ENCODE measurements around the gene ADCY9.

ADCY9 gene

DNA sequence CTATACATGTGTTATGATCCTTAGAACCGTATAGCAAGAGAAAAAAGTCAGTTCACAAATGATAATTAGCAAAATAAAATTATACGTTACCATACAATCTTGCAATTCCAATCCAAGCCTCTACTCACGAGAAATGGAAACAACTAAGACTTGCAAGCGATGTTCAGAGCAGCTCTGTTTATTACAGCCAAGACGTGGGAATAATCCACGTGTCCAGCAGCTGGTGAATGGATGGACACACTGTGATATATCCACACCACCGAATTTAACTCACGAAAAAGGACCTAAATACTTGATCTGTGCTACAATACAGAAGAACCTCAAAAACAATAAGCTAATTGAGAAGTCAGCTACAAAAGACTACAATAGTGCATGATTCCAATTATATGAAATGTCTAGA is 88.1 kb downstream of the ADCY9 start:
- DNase-seq = no peak
- no peak overlapping the region for H2BK15ac ChIP-seq (ENCODE audit: low read depth, poor library complexity, severe bottlenecking)
- no peaks in the 10 kb centered on the region for H3K27me3 ChIP-seq (ENCODE audit: control insufficient read depth in 1 of 2, insufficient read depth in 1 of 2, low read length in 2 of 2)
- peaks cover 14% of the 10 kb centered on the region for H3K79me1 ChIP-seq (replicated peaks; ENCODE audit: low read length, poor library complexity, severe bottlenecking)
- WGBS = 99% methylated on average over 6 of the region's 8 CpGs
- no peaks in the 10 kb centered on the region for H3K4me1 ChIP-seq (ENCODE audit: control insufficient read depth, insufficient read depth, low read depth, low read length)
- H2AFZ ChIP-seq (ENCODE audit: low read depth, low read length) = no peak overlapping the region
- peaks cover 0 to 4% of the 10 kb centered on the region in 2 experiments for H3K36me3 ChIP-seq (ENCODE audit: control insufficient read depth in 1 of 2, insufficient read depth in 2 of 2, low read depth in 1 of 2, low read length in 2 of 2)
- H3K4me2 ChIP-seq (ENCODE audit: low read length, poor library complexity, severe bottlenecking) = no peak overlapping the region
- H2BK120ac ChIP-seq (ENCODE audit: low read depth, low read length) = no peak overlapping the region
- H3K23ac ChIP-seq (ENCODE audit: low read length in 2 of 2) = no peak overlapping the region
- no peak overlapping the region for H3K9ac ChIP-seq (ENCODE audit: low read length)
- H4K8ac ChIP-seq (ENCODE audit: low read length) = no peak overlapping the region
- H2AK5ac ChIP-seq (ENCODE audit: low read length, severe bottlenecking) = no peak overlapping the region
- H2BK12ac ChIP-seq (ENCODE audit: low read length in 2 of 2) = no peak overlapping the region
- no peak overlapping the region for H4K91ac ChIP-seq (ENCODE audit: low read length)
- H3K9me3 ChIP-seq (ENCODE audit: control insufficient read depth, low read length) = no peaks in the 10 kb centered on the region
- no peak overlapping the region for H3K18ac ChIP-seq (ENCODE audit: low read depth in 1 of 2, low read length in 2 of 2)
- no peak overlapping the region for H3K27ac ChIP-seq (ENCODE audit: low read length, poor library complexity, severe bottlenecking)
- no peak overlapping the region for H3K4ac ChIP-seq (ENCODE audit: low read depth in 1 of 2, low read length in 2 of 2)
- no peak overlapping the region for H2BK5ac ChIP-seq (ENCODE audit: low read depth, low read length, poor library complexity, severe bottlenecking)
- no peak overlapping the region for H3K14ac ChIP-seq (ENCODE audit: low read length in 2 of 2)
- no peak overlapping the region for H3K4me3 ChIP-seq (ENCODE audit: insufficient read depth in 1 of 2, low read depth in 1 of 2, low read length in 2 of 2)

- Histone ChIP-seq H3K4ac (ENCODE audit: low read depth in 1 of 2, low read length in 2 of 2) (no peak overlapping the region), H2BK120ac (ENCODE audit: low read depth, low read length) (no peak overlapping the region), H2AFZ (ENCODE audit: low read depth, low read length) (no peak overlapping the region), H3K14ac (ENCODE audit: low read length in 2 of 2) (no peak overlapping the region), H3K36me3 (ENCODE audit: control insufficient read depth in 1 of 2, insufficient read depth in 2 of 2, low read depth in 1 of 2, low read length in 2 of 2) (peaks cover 3 to 4% of the 10 kb centered on the region in 2 experiments), H3K27me3 (ENCODE audit: control insufficient read depth in 1 of 2, insufficient read depth in 1 of 2, low read length in 2 of 2) (no peaks in the 10 kb centered on the region), H3K23ac (ENCODE audit: low read length in 2 of 2) (no peak overlapping the region), H4K8ac (ENCODE audit: low read length) (no peak overlapping the region), H3K79me1 (replicated peaks; ENCODE audit: low read length, poor library complexity, severe bottlenecking) (peaks cover 13% of the 10 kb centered on the region), H3K4me1 (ENCODE audit: control insufficient read depth, insufficient read depth, low read depth, low read length) (peaks cover 1% of the 10 kb centered on the region), H3K4me3 (ENCODE audit: insufficient read depth in 1 of 2, low read depth in 1 of 2, low read length in 2 of 2) (no peak overlapping the region), H2BK5ac (ENCODE audit: low read depth, low read length, poor library complexity, severe bottlenecking) (no peak overlapping the region), H3K18ac (ENCODE audit: low read depth in 1 of 2, low read length in 2 of 2) (no peak overlapping the region), H3K9ac (ENCODE audit: low read length) (no peak overlapping the region), H3K9me3 (ENCODE audit: control insufficient read depth, low read length) (no peaks in the 10 kb centered on the region), H2AK5ac (ENCODE audit: low read length, severe bottlenecking) (no peak overlapping the region), H3K27ac (ENCODE audit: low read length, poor library complexity, severe bottlenecking) (no peak overlapping the region), H2BK12ac (ENCODE audit: low read length in 2 of 2) (no peak overlapping the region), H2BK15ac (ENCODE audit: low read depth, poor library complexity, severe bottlenecking) (no peak overlapping the region), H4K91ac (ENCODE audit: low read length) (no peak overlapping the region), H3K4me2 (ENCODE audit: low read length, poor library complexity, severe bottlenecking) (no peak overlapping the region)
- no peak for DNase-seq
- WGBS = 97% methylated on average over 7 of the region's 7 CpGs
Measured at GRCh38 chr16:4026854-4027253, 89.4 kb downstream of the ADCY9 start.

- Histone ChIP-seq H4K8ac (ENCODE audit: low read length) (no peak overlapping the region), H3K14ac (ENCODE audit: low read length in 2 of 2) (no peak overlapping the region), H3K23ac (ENCODE audit: low read length in 2 of 2) (no peak overlapping the region), H2BK12ac (ENCODE audit: low read length in 2 of 2) (no peak overlapping the region), H3K36me3 (ENCODE audit: control insufficient read depth in 1 of 2, insufficient read depth in 2 of 2, low read depth in 1 of 2, low read length in 2 of 2) (peaks cover 3 to 4% of the 10 kb centered on the region in 2 experiments), H3K79me1 (replicated peaks; ENCODE audit: low read length, poor library complexity, severe bottlenecking) (peaks cover 13% of the 10 kb centered on the region), H2BK120ac (ENCODE audit: low read depth, low read length) (no peak overlapping the region), H4K91ac (ENCODE audit: low read length) (peak overlapping the region; percentile 79), H3K4me2 (ENCODE audit: low read length, poor library complexity, severe bottlenecking) (no peak overlapping the region), H3K9me3 (ENCODE audit: control insufficient read depth, low read length) (no peaks in the 10 kb centered on the region), H3K9ac (ENCODE audit: low read length) (no peak overlapping the region), H2AFZ (ENCODE audit: low read depth, low read length) (no peak overlapping the region), H3K27ac (ENCODE audit: low read length, poor library complexity, severe bottlenecking) (no peak overlapping the region), H2BK15ac (ENCODE audit: low read depth, poor library complexity, severe bottlenecking) (no peak overlapping the region), H3K4me1 (ENCODE audit: control insufficient read depth, insufficient read depth, low read depth, low read length) (peaks cover 7% of the 10 kb centered on the region), H3K4me3 (ENCODE audit: insufficient read depth in 1 of 2, low read depth in 1 of 2, low read length in 2 of 2) (no peak overlapping the region), H3K27me3 (ENCODE audit: control insufficient read depth in 1 of 2, insufficient read depth in 1 of 2, low read length in 2 of 2) (no peaks in the 10 kb centered on the region), H3K18ac (ENCODE audit: low read depth in 1 of 2, low read length in 2 of 2) (no peak overlapping the region), H3K4ac (ENCODE audit: low read depth in 1 of 2, low read length in 2 of 2) (no peak overlapping the region), H2AK5ac (ENCODE audit: low read length, severe bottlenecking) (no peak overlapping the region), H2BK5ac (ENCODE audit: low read depth, low read length, poor library complexity, severe bottlenecking) (no peak overlapping the region)
- WGBS = 93% methylated on average over 14 of the region's 14 CpGs
- no peak for DNase-seq
Measured at GRCh38 chr16:4025428-4025827, 90.8 kb downstream of the ADCY9 start.

DNA sequence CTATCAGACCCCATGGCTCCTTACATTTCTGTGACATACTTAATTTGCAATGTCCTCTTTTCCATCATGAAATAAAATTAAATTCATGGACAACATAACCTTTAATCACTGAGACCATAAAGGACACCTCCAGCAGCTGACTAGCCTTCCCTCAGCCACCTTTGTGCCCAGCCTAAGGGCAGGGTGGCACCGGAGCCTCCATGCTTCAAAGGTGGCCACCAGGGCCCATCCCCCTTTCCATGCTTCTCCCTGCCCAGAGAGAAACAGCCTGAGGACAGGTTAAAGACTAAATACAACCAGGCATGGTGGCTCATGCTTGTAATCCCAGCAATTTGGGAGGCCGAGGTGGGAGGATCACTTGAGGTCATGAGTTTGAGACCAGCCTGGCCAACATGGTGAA is 94.3 kb downstream of the ADCY9 start:
- peaks cover 3 to 4% of the 10 kb centered on the region in 2 experiments for H3K36me3 ChIP-seq (ENCODE audit: control insufficient read depth in 1 of 2, insufficient read depth in 2 of 2, low read depth in 1 of 2, low read length in 2 of 2)
- H3K9me3 ChIP-seq (ENCODE audit: control insufficient read depth, low read length) = no peaks in the 10 kb centered on the region
- H3K4ac ChIP-seq (ENCODE audit: low read depth in 1 of 2, low read length in 2 of 2) = no peak overlapping the region
- no peak overlapping the region for H2AK5ac ChIP-seq (ENCODE audit: low read length, severe bottlenecking)
- no peak overlapping the region for H3K4me2 ChIP-seq (ENCODE audit: low read length, poor library complexity, severe bottlenecking)
- peaks cover 9% of the 10 kb centered on the region for H3K79me1 ChIP-seq (replicated peaks; ENCODE audit: low read length, poor library complexity, severe bottlenecking)
- H4K91ac ChIP-seq (ENCODE audit: low read length) = no peak overlapping the region
- H3K4me3 ChIP-seq (ENCODE audit: insufficient read depth in 1 of 2, low read depth in 1 of 2, low read length in 2 of 2) = no peak overlapping the region
- no peak overlapping the region for H2BK12ac ChIP-seq (ENCODE audit: low read length in 2 of 2)
- no peak overlapping the region for H3K18ac ChIP-seq (ENCODE audit: low read depth in 1 of 2, low read length in 2 of 2)
- DNase-seq = no peak
- H2BK15ac ChIP-seq (ENCODE audit: low read depth, poor library complexity, severe bottlenecking) = no peak overlapping the region
- no peak overlapping the region for H3K27ac ChIP-seq (ENCODE audit: low read length, poor library complexity, severe bottlenecking)
- no peak overlapping the region for H2AFZ ChIP-seq (ENCODE audit: low read depth, low read length)
- H4K8ac ChIP-seq (ENCODE audit: low read length) = no peak overlapping the region
- peaks cover 13% of the 10 kb centered on the region for H3K4me1 ChIP-seq (ENCODE audit: control insufficient read depth, insufficient read depth, low read depth, low read length)
- H3K23ac ChIP-seq (ENCODE audit: low read length in 2 of 2) = no peak overlapping the region
- no peak overlapping the region for H3K9ac ChIP-seq (ENCODE audit: low read length)
- no peak overlapping the region for H2BK120ac ChIP-seq (ENCODE audit: low read depth, low read length)
- H2BK5ac ChIP-seq (ENCODE audit: low read depth, low read length, poor library complexity, severe bottlenecking) = no peak overlapping the region
- H3K27me3 ChIP-seq (ENCODE audit: control insufficient read depth in 1 of 2, insufficient read depth in 1 of 2, low read length in 2 of 2) = no peaks in the 10 kb centered on the region
- H3K14ac ChIP-seq (ENCODE audit: low read length in 2 of 2) = no peak overlapping the region
- 100% methylated on average over 2 of the region's 2 CpGs for WGBS
